ENCODE results near the gene SARM1.

SARM1 gene

GRCh38 chr17:28363776-28364650 lies 7.5 kb upstream of the SARM1 start:
- TF ChIP-seq CTCF (IDR thresholded peaks at IDR 0.05; ENCODE audit: low read depth, low read length) = no peak
- no peak overlapping the region for H3K4me3 ChIP-seq (ENCODE audit: low read depth, low read length)
- H3K9me3 ChIP-seq = no peaks in the 10 kb centered on the region
- H3K4me1 ChIP-seq = no peaks in the 10 kb centered on the region
- H3K36me3 ChIP-seq = 0 out of 2 replicates have a peak, but pooled peaks cover 3% of the 10 kb centered on the region
- no peaks in the 10 kb centered on the region for H3K27me3 ChIP-seq
- DNase-seq = no peak

GRCh38 chr17:28364665-28365363 lies 6.7 kb upstream of the SARM1 start, which contains the start of gene SEBOX:
Gene SEBOX (minus strand): TSS chr17:28365199. CDS start chr17:28365151, 48 bp downstream.
- no peaks in the 10 kb centered on the region for H3K27me3 ChIP-seq
- no peak within 1 kb of the TSS for H3K4me3 ChIP-seq (ENCODE audit: low read depth, low read length)
- H3K4me1 ChIP-seq = no peaks in the 10 kb centered on the region
- 0 out of 2 replicates have a peak, but pooled peaks cover 3% of the 10 kb centered on the region for H3K36me3 ChIP-seq
- no peak for TF ChIP-seq CTCF (IDR thresholded peaks at IDR 0.05; ENCODE audit: low read depth, low read length)
- H3K9me3 ChIP-seq = no peaks in the 10 kb centered on the region
- DNase-seq = no peak

- Histone ChIP-seq H3K27me3 (no peaks in the 10 kb centered on the region), H3K4me1 (peaks cover 2% of the 10 kb centered on the region; the same call in 1 of the 2 replicates), H3K36me3 (0 out of 2 replicates have a peak, but pooled peaks cover 3% of the 10 kb centered on the region), H3K4me3 (ENCODE audit: low read depth, low read length) (no peak overlapping the region), H3K9me3 (no peaks in the 10 kb centered on the region)
- DNase-seq = no peak
- no peak for TF ChIP-seq CTCF (IDR thresholded peaks at IDR 0.05; ENCODE audit: low read depth, low read length)
Measured at GRCh38 chr17:28365487-28365886, 6.0 kb upstream of the SARM1 start.

GRCh38 chr17:28366605-28367004 lies 4.9 kb upstream of the SARM1 start:
- DNase-seq = no peak
- no peaks in the 10 kb centered on the region for H3K27me3 ChIP-seq
- TF ChIP-seq CTCF (IDR thresholded peaks at IDR 0.05; ENCODE audit: low read depth, low read length) = no peak
- H3K4me1 ChIP-seq = peaks cover 5% of the 10 kb centered on the region; the same call in 1 of the 2 replicates
- H3K4me3 ChIP-seq (ENCODE audit: low read depth, low read length) = no peak overlapping the region
- H3K9me3 ChIP-seq = no peaks in the 10 kb centered on the region
- H3K36me3 ChIP-seq = no peaks in the 10 kb centered on the region

GRCh38 chr17:28367641-28368305 lies 3.7 kb upstream of the SARM1 start:
- no peak for TF ChIP-seq CTCF (IDR thresholded peaks at IDR 0.05; ENCODE audit: low read depth, low read length)
- no peaks in the 10 kb centered on the region for H3K27me3 ChIP-seq
- no peaks in the 10 kb centered on the region for H3K36me3 ChIP-seq
- H3K9me3 ChIP-seq = no peaks in the 10 kb centered on the region
- no peak for DNase-seq
- H3K4me3 ChIP-seq (ENCODE audit: low read depth, low read length) = no peak overlapping the region
- H3K4me1 ChIP-seq = peaks cover 5% of the 10 kb centered on the region; the same call in 1 of the 2 replicates
